Measurements from ENCODE around the gene ZNF655. TPM values are rescaled to one million over a fixed set of nuclear protein-coding genes. Genes with fewer than 3 reads are reported as not detected.

ZNF655 gene
- polyA plus RNA-seq: 46.2 to 71.1 TPM (median 59.6 TPM) in 3 replicates
- 6.2 TPM for polyA plus RNA-seq (2011; ENCODE audit: low read depth)
- polyA plus RNA-seq (2011; cell fraction: cytosol; rRNA removed): 31.4 and 45.4 TPM in 2 replicates
- polyA plus RNA-seq (2011; cell fraction: nucleus; rRNA removed): 121 and 122 TPM in 2 replicates
- polyA plus RNA-seq (2012; ENCODE audit: low replicate concordance): 21.3 and 34.4 TPM in 2 replicates
- polyA minus RNA-seq: 29.8 to 69.0 TPM (median 31.3 TPM) in 3 replicates
- polyA minus RNA-seq (2011; cell fraction: cytosol; rRNA and poly(A)+ RNA removed): 21.1 TPM
- 44.1 and 62.5 TPM in 2 replicates for polyA minus RNA-seq (2011; cell fraction: nucleus; rRNA and poly(A)+ RNA removed)

DNA sequence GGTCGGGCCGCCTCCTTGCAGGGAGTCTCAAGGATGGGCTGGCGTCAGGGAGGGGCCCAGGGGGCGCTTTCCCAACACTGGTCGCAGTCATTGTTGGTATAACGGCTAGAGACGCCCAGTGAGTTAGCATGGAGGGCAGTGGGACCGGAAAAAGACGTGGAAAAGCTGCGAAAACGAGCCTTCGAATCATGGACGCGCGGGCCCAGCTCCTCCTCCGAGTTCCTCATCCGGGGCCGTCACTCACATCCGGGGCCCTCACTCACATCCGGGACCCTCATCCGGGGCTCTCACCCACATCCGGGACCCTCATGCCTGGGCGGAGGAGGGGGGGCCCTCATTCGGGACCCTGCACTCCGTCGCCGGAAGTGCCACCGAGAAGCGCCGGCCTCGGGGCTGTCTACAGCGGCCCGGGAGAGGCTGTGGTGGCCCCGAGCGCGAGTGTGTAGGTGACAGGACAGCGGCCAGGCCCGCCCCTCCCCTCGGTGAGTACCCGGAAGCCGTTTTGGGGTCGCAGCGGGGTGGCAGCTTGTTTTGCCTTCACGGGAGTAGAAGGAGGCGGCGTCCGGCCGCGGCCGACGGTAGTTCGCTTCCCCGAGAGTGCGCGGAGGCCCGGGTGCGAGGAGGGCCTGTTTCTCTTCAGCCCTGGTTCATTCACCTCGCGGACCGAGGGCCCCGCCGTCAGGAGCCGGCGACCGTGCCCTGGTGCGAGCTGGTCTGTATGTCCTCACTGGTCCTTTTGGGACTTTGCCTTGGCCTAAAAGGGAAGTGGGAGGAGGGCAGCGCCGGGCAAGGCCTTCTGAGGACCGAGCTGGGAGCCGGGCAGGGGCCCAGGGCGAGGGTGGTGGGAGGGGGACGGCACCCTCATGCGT, at the start of gene ZNF655:
Gene ZNF655, plus strand, starts transcription at position 337 of the 869 bp plus-strand sequence. CDS start 1,918 bp downstream, outside the sequence.
- dilution Hi-C loops (cut with MboI; ENCODE audit: extremely low pct_ligation_motif_present, low sequenced_read_pairs): no loop called here
- H3K27ac ChIP-seq (ENCODE audit: control insufficient read depth, insufficient read depth, low read length): peak within 1 kb of the TSS; percentile 92
- FAIRE-seq (no peak), DNase-seq (ENCODE audit: low read depth, low spot score) (no peak)
- no peaks in the 10 kb centered on the region for H3K9me3 ChIP-seq (ENCODE audit: control insufficient read depth, low read depth, low read length)
- peak within 1 kb of the TSS; percentile 98 for H3K9ac ChIP-seq (ENCODE audit: control insufficient read depth, extremely low read depth, insufficient read depth, low read length)
- no peaks in the 10 kb centered on the region for H3K27me3 ChIP-seq (ENCODE audit: control insufficient read depth, extremely low read depth, insufficient read depth, low read length)
- H3K36me3 ChIP-seq (ENCODE audit: control insufficient read depth in 2 of 2, extremely low read depth in 1 of 2, insufficient read depth in 2 of 2, low read length in 2 of 2): peaks cover 6 to 32% of the 10 kb centered on the region in 2 experiments
- peaks cover 36% of the 10 kb centered on the region for H3K79me2 ChIP-seq (ENCODE audit: control insufficient read depth, insufficient read depth, low read length)
- no peaks in the 10 kb centered on the region for H3K9me1 ChIP-seq (ENCODE audit: control insufficient read depth, extremely low read depth, insufficient read depth, low read length)
- peak within 1 kb of the TSS; percentile 94 for H2AFZ ChIP-seq (ENCODE audit: control insufficient read depth, low read length)
- H3K4me2 ChIP-seq (ENCODE audit: control insufficient read depth, extremely low read depth, insufficient read depth, low read depth, low read length): peak within 1 kb of the TSS; percentile 93
- no peaks in the 10 kb centered on the region for H4K20me1 ChIP-seq (ENCODE audit: control insufficient read depth, extremely low read depth, insufficient read depth, low read length)
- TF ChIP-seq EZH2 (IDR thresholded peaks at IDR 0.05; ENCODE audit: low read length) (no peak), CTCF (optimal IDR thresholded peaks at IDR 0.05 in 1 of 3, IDR thresholded peaks at IDR 0.05 in 1 of 3, conservative IDR thresholded peaks at IDR 0.05 in 1 of 3; ENCODE audit: extremely low read depth in 1 of 3, insufficient read depth in 2 of 3, low read length in 3 of 3) (no peak)
- peak within 1 kb of the TSS; percentile 89 to 92 (median 91) for H3K4me3 ChIP-seq (ENCODE audit: control insufficient read depth in 2 of 3, extremely low read depth in 1 of 3, insufficient read depth in 2 of 3, low read depth in 1 of 3, low read length in 3 of 3)
- peaks cover 47% of the 10 kb centered on the region for H3K4me1 ChIP-seq (ENCODE audit: control insufficient read depth, extremely low read depth, insufficient read depth, low read length)

- Histone ChIP-seq H4K20me1 (ENCODE audit: control insufficient read depth, extremely low read depth, insufficient read depth, low read length) (no peaks in the 10 kb centered on the region), H3K4me1 (ENCODE audit: control insufficient read depth, extremely low read depth, insufficient read depth, low read length) (no peaks in the 10 kb centered on the region), H3K79me2 (ENCODE audit: control insufficient read depth, insufficient read depth, low read length) (peaks cover 9% of the 10 kb centered on the region), H3K4me3 (ENCODE audit: control insufficient read depth in 2 of 3, extremely low read depth in 1 of 3, insufficient read depth in 2 of 3, low read depth in 1 of 3, low read length in 3 of 3) (no peak overlapping the region), H2AFZ (ENCODE audit: control insufficient read depth, low read length) (no peak overlapping the region), H3K9ac (ENCODE audit: control insufficient read depth, extremely low read depth, insufficient read depth, low read length) (no peak overlapping the region), H3K27ac (ENCODE audit: control insufficient read depth, insufficient read depth, low read length) (no peak overlapping the region), H3K27me3 (ENCODE audit: control insufficient read depth, extremely low read depth, insufficient read depth, low read length) (no peaks in the 10 kb centered on the region), H3K9me1 (ENCODE audit: control insufficient read depth, extremely low read depth, insufficient read depth, low read length) (no peaks in the 10 kb centered on the region), H3K9me3 (ENCODE audit: control insufficient read depth, low read depth, low read length) (no peaks in the 10 kb centered on the region), H3K36me3 (ENCODE audit: control insufficient read depth in 2 of 2, extremely low read depth in 1 of 2, insufficient read depth in 2 of 2, low read length in 2 of 2) (peaks cover 9 to 13% of the 10 kb centered on the region in 2 experiments), H3K4me2 (ENCODE audit: control insufficient read depth, extremely low read depth, insufficient read depth, low read depth, low read length) (no peak overlapping the region)
- DNase-seq (ENCODE audit: low read depth, low spot score) (no peak), FAIRE-seq (no peak)
- dilution Hi-C loops (cut with MboI; ENCODE audit: extremely low pct_ligation_motif_present, low sequenced_read_pairs): no loop called here
- TF ChIP-seq CTCF (optimal IDR thresholded peaks at IDR 0.05 in 1 of 3, IDR thresholded peaks at IDR 0.05 in 1 of 3, conservative IDR thresholded peaks at IDR 0.05 in 1 of 3; ENCODE audit: extremely low read depth in 1 of 3, insufficient read depth in 2 of 3, low read length in 3 of 3) (no peak), EZH2 (IDR thresholded peaks at IDR 0.05; ENCODE audit: low read length) (no peak)
These were observed 44.4 kb upstream of the ZNF655 start for GRCh38 chr7:99514050-99514449.
